GM12873 (cell line): ENCODE data around the gene CPNE6.

Source experiments
- TF ChIP-seq, protein P1 (sequence below): IDR thresholded peaks from 2 replicates; pipeline ENCODE4 v1.5.1; 2012; ENCODE audit warnings: low read depth, mild to moderate bottlenecking, moderate library complexity, low read length, control low read depth; ENCODE audit not compliant: insufficient read depth; ENCODE audit errors: missing control alignments

Gene CPNE6

DNA sequence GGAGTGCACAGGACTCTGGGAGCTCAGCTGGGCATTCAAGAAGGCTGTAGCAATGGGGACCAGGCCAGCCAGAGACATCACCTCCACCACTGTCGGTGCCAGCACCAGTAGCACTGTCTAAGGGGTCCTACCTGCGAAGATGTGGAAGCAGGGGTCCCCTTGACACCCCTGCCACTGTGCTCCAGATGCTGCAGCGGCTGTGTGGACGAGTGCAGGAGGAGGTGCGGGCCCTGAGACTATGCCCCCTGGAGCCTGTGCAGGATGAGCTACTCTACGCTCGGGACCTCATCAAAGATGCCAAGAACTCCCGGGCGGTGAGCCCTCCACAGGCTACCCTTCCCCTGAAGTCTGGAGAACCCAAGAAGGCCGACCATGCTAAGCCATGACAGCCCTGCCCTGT, 10.9 kb upstream of the CPNE6 start:
- TF ChIP-seq, protein P1, sequence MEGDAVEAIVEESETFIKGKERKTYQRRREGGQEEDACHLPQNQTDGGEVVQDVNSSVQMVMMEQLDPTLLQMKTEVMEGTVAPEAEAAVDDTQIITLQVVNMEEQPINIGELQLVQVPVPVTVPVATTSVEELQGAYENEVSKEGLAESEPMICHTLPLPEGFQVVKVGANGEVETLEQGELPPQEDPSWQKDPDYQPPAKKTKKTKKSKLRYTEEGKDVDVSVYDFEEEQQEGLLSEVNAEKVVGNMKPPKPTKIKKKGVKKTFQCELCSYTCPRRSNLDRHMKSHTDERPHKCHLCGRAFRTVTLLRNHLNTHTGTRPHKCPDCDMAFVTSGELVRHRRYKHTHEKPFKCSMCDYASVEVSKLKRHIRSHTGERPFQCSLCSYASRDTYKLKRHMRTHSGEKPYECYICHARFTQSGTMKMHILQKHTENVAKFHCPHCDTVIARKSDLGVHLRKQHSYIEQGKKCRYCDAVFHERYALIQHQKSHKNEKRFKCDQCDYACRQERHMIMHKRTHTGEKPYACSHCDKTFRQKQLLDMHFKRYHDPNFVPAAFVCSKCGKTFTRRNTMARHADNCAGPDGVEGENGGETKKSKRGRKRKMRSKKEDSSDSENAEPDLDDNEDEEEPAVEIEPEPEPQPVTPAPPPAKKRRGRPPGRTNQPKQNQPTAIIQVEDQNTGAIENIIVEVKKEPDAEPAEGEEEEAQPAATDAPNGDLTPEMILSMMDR, result no peak

DNA sequence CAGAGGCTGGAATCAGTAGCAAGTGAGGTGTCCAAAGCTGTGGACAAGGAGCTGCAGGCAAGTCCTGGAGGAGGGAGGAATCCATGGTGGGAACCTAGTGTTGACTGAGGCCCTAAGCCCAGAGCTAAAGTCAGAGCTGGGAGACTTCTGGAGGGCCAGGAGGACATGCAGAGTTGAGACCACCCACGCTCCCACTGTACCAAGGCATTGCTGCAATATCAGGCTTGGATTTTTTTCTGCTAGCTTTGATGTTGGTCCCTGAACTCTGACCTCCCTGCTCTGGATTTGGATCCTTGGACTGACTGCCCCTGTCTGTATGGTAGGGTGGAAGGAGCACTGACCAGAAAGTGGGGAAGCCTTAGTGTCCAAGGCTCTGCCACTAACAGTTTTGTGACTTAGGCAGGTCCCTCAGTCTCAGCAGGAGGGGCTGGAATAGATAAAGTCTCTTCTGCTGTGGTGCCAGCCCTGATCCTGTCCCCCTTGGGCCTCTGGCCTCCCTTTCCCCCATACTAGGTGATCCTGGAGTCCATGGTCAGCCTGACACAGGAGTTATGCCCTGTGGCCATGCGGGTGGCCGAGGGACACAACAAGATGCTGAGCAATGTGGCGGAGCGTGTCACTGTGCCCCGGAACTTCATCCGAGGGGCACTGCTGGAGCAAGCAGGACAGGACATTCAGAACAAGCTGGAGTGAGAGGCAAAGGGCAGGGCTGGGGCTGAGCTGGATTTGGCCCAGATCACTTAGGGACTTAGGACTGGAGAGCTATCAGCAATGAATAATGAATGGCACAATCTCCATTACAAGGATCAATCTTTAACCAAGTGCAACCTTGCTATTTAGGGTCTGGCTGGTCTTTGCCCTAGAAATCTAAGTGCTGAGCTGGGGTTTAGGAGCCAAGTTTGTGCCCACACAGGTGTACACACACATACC, 10.1 kb upstream of the CPNE6 start:
- TF ChIP-seq, protein P1, result no peak

DNA sequence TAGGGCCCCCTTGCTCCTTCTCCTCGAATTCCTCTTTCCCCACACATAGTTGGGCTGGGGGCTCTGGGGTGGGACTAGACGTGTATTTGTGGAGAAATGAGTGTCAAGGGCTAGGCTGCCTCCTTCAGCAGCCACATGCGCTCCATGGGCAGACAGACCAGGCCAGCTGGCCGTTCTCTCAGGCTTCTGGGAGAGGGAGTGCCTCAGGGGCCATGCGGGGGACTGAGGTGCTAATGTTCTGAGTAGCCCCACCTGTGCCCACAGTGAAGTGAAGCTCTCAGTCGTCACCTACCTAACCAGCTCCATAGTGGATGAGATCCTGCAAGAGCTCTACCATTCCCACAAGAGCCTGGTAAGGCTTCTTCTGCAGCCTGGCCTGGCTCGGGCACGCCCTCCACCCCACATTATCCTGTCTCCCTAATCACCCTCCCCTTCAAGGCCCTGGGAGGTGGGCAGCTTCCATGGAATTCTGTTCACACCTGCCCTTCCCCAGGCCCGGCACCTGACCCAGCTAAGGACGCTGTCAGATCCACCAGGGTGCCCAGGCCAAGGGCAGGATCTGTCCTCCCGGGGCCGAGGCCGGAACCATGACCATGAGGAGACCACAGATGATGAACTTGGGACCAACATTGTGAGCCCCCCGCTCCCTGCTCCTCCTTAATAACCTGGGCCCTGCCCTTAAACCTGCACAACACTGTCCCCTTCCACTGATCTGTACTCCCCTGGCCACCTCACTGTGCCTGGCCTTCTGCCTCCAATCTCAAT, 9.0 kb upstream of the CPNE6 start:
- TF ChIP-seq, protein P1, result no peak

DNA sequence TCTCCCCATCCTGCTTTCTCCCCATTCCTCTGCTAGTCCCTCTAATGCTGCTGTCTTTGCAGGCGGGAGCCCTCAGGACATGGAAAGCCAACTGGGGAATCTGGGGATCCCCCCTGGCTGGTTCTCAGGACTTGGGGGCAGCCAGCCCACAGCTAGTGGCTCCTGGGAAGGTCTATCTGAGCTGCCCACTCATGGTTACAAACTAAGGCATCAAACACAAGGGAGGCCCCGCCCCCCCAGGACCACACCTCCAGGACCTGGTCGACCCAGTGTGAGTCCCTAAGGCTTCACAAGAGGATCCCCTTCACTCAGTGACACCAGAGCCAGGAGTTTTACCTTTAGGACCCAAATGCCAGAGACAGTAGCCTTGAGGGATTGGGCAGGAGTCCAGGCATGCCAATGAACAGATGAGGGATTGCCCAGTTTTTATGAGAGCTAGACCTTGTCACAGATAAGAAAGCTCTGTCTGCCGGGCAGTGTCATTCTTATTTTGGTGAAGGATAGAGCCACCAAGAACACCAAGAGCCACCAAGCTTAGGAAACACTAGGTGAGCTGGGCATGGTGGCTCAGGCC, 8.0 kb upstream of the CPNE6 start:
- TF ChIP-seq, protein P1, result no peak

DNA sequence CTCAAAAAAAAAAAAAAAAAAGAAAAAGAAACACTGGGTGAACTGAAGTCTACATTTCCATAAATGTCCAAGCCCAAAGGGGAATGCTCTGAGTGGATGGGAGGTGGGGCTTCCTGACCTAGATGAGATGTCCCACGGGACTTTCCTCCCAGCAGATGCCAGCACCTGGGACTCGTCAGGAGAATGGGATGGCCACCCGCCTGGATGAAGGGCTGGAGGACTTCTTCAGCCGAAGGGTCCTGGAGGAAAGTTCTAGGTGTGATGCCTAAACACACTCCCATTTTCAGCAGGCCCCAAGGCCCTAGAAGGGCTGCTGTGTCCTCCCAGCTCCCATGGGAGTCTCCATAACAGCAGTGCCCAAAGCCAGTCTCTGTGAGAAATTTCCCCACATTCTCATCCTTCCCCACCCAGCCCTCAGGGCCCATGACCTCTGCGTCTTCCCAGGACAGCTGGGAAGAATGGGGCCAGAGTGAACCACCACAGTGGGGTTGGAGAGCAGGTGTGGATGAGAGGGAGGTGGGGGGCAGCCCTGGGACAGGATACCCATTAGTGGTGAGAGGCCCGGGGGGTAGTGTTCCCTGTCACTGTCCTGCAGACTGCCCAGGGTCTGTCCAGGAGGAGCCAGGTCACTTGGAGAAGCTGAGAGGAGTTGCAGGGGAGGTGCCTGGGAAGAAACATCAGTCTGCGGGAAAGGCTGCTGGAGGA, 7.1 kb upstream of the CPNE6 start:
- TF ChIP-seq, protein P1, result no peak

DNA sequence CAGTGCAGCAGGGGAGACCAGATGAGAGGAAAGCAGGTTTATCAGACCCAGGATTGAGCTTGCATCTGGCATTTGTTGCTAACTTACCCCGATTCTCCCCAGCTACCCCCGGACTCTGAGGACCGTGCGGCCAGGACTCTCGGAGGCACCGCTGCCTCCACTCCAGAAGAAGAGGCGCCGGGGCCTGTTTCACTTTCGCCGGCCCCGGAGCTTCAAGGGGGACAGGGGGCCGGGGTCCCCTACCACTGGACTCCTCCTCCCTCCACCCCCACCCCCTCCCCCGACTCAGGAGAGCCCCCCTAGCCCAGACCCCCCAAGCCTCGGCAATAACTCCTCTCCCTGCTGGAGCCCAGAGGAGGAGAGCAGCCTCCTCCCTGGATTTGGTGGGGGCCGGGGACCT, 6.5 kb upstream of the CPNE6 start:
- TF ChIP-seq, protein P1, result no peak
